Measurements from ENCODE around the gene AMMECR1.
A peak's percentile ranks its signal among the peaks of the same experiment; 100 is the strongest.
"Not testable (repeated sequence)": the region's sequence is repeated elsewhere in the genome, so short reads cannot be mapped to it uniquely, and the experiment has no call there.

AMMECR1 gene

GRCh38 chrX:110317820-110318663, at the start of gene AMMECR1:
AMMECR1 (minus strand) TSS chrX:110318085; CDS start chrX:110318071, 14 bp downstream.
- peak; percentile 48 to 55 for DNase-seq

GRCh38 chrX:110363244-110363643, 45.4 kb upstream of the AMMECR1 start:
- no peak for DNase-seq

- no peak for DNase-seq
Measured at GRCh38 chrX:110359273-110359672, 41.4 kb upstream of the AMMECR1 start.

- no peak for DNase-seq
Measured at GRCh38 chrX:110358548-110358947, 40.7 kb upstream of the AMMECR1 start, which contains the start of gene RTL9. RTL9 (plus strand) TSS chrX:110358848; CDS start chrX:110450618, 91,770 bp downstream.

- DNase-seq, result no peak
Measured at GRCh38 chrX:110346681-110347080, 28.8 kb upstream of the AMMECR1 start.

GRCh38 chrX:110341189-110342035, 23.5 kb upstream of the AMMECR1 start:
- DNase-seq, result no peak

GRCh38 chrX:110338935-110339334, 21.1 kb upstream of the AMMECR1 start:
- no peak for DNase-seq

- DNase-seq, result not testable (repeated sequence)
Measured at GRCh38 chrX:110333458-110333857, 15.6 kb upstream of the AMMECR1 start.

- DNase-seq, result no peak
Measured at GRCh38 chrX:110331444-110332030, 13.7 kb upstream of the AMMECR1 start.

GRCh38 chrX:110328613-110329012, 10.7 kb upstream of the AMMECR1 start:
- DNase-seq, result not testable (repeated sequence)

GRCh38 chrX:110327336-110327735, 9.5 kb upstream of the AMMECR1 start:
- no peak for DNase-seq

- DNase-seq, result no peak
Measured at GRCh38 chrX:110326712-110327111, 8.8 kb upstream of the AMMECR1 start.

GRCh38 chrX:110322603-110323002, 4.7 kb upstream of the AMMECR1 start:
- no peak for DNase-seq

GRCh38 chrX:110321670-110322069, 3.8 kb upstream of the AMMECR1 start:
- DNase-seq, result no peak

GRCh38 chrX:110321081-110321480, 3.2 kb upstream of the AMMECR1 start:
- DNase-seq, result no peak

- DNase-seq, result no peak
Measured at GRCh38 chrX:110320381-110320987, 2.6 kb upstream of the AMMECR1 start.

- peak; percentile 2 to 9 for DNase-seq
Measured at GRCh38 chrX:110318664-110318968, 731 bp upstream of the AMMECR1 start.

GRCh38 chrX:110317061-110317819, 645 bp downstream of the AMMECR1 start:
- no peak for DNase-seq

GRCh38 chrX:110316351-110317060, 1.4 kb downstream of the AMMECR1 start:
- peak in 1 of 2 experiments; percentile 8 for DNase-seq

GRCh38 chrX:110315551-110315950, 2.3 kb downstream of the AMMECR1 start:
- no peak for DNase-seq

- DNase-seq, result no peak
Measured at GRCh38 chrX:110311437-110312230, 6.3 kb downstream of the AMMECR1 start.
